GM12801 (cell line): ENCODE measurements around the gene INPP4B.

ENCODE experiments used
- CTCF ChIP-seq: IDR thresholded peaks from one replicate; pipeline ENCODE4 v1.5.1; 2011; ENCODE audit warnings: control low read depth; ENCODE audit not compliant: insufficient read length; ENCODE audit errors: extremely low read depth

The INPP4B gene

GRCh38 chr4:142773505-142773904, 72.6 kb downstream of the INPP4B start:
- no peak for TF ChIP-seq CTCF

- TF ChIP-seq CTCF: no peak
These were observed 83.8 kb downstream of the INPP4B start for GRCh38 chr4:142762280-142762679.

DNA sequence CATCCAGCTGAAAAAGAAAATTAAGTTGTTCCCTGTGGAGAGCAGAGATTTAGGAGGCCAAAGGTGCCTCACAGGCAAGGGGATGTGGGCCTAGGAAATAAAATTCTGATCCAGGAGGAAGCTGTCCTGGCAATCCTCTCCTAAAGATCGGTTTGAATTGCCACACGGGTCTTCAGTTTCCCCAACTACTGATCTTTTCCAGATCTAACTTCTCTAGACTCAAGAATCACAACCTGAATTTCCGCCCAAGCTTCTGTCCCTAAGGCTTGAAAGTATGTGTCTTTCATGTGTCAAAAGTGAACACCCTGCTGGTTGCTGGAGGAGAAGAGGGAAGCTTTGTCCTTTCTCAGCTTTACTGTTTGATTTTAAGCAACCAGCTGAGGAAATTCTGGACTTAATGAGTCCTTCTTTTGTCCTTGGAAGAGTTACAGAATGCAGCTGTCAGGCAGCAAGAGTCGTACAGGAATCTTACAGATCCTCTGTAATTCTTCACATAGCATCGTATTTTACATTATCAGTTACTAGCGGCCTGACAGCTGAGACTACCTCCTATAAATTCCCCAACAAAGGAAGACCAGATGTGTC, 93.8 kb downstream of the INPP4B start:
- TF ChIP-seq CTCF: no peak

GRCh38 chr4:142743121-142743825, 102.8 kb downstream of the INPP4B start:
- TF ChIP-seq CTCF: no peak

DNA sequence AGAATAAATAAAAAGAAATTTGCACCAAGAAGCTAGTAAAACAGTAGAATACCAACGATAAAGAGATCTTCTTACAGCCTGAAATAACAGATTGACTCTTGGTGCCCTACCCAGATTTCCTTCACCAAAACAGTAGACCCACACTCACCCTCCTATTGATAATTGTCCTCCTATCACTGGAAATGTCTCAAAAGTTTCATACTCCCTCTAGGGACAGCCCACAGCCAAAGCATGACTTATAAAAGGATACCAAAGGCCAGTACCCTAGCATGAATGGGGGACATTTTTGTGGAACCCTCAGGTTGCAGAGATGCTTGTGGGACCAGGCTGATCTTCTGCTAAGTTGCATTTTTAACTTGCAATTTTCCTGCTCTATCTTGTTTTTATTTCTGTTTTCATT, 104.1 kb downstream of the INPP4B start:
- no peak for TF ChIP-seq CTCF

DNA sequence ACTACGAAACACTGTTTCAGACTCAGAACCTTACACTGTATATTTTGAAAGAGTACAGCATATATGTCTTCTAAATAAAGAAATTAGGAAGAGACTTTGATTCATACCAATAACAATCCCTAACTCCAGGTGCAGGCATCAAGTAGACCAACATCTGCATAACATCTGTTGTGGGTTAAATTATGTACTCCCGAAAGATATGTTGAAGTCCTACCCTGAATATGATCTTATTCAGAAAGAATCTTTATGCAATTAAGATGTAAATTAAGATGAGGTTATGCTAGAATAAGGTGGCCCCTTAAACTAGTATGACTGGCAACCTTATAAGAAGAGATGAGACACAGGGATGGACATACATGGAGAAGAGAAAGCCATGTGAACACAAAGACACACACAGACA, 117.9 kb downstream of the INPP4B start:
- no peak for TF ChIP-seq CTCF

DNA sequence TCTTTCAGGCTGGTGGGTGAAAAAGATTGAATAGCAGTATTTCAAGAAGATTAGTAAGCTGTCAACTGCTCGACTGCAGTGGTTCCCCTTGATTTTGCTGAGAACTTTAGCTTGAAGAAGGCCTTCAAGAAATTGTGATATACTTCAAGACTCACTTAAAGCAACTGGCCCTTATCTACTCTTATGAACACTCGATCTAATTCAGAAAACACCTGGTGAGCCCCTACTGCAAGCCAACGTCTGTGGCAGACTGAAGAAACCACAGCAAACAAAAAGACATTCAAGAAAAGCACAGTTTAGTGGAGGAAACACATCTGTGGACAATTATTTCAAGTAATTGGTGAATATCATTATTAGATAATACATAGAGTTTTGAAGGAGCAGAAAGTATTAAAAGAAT, 119.0 kb downstream of the INPP4B start:
- TF ChIP-seq CTCF: no peak

- TF ChIP-seq CTCF: no peak
These were observed 120.2 kb downstream of the INPP4B start for GRCh38 chr4:142725886-142726285.
